HCT116 (cell line): ENCODE results near the gene ASCL4.

Source experiments
- CEBPB ChIP-seq: IDR thresholded peaks from 2 replicates; pipeline ENCODE4 v1.6.1; 2012; ENCODE audit warnings: low read depth
- EGR1 ChIP-seq: IDR thresholded peaks from 2 replicates; pipeline ENCODE4 v1.6.1; 2012; ENCODE audit warnings: low read depth
- EZH2 ChIP-seq: fragments of 200-600 bp; sonication (generic); IDR thresholded peaks from 2 replicates; pipeline ENCODE4 v1.6.1; 2017; ENCODE audit warnings: antibody characterized with exemption, mixed run types
- POLR2A ChIP-seq: IDR thresholded peaks from 2 replicates; pipeline ENCODE4 v1.7.0; 2011; ENCODE audit warnings: borderline replicate concordance; ENCODE audit not compliant: insufficient read depth, insufficient read length; ENCODE audit errors: extremely low read depth
- POLR2AphosphoS5 ChIP-seq: IDR thresholded peaks from 2 replicates; pipeline ENCODE4 v1.6.1; 2011; ENCODE audit warnings: mild to moderate bottlenecking, low read depth, low read length, moderate library complexity
- SIN3A ChIP-seq: IDR thresholded peaks from 2 replicates; pipeline ENCODE4 v1.6.1; 2012; ENCODE audit warnings: low read depth
- TF ChIP-seq, protein P1 (sequence below), 3 experiments: fragments of 200-600 bp in 1 of 3; sonication (generic) in 1 of 3; IDR thresholded peaks in 2 of 3; conservative IDR thresholded peaks in 1 of 3; 2 replicates each; pipeline ENCODE4 v1.5.1; 2012 to 2017; ENCODE audit warnings: low read depth in 2 of 3, low read length in 2 of 3, antibody characterized with exemption in 1 of 3, borderline replicate concordance in 1 of 3, control low read depth in 1 of 3, mild to moderate bottlenecking in 1 of 3, mixed read lengths in 1 of 3, mixed run types in 1 of 3, moderate library complexity in 1 of 3; ENCODE audit not compliant: insufficient read depth in 1 of 3

DNA sequence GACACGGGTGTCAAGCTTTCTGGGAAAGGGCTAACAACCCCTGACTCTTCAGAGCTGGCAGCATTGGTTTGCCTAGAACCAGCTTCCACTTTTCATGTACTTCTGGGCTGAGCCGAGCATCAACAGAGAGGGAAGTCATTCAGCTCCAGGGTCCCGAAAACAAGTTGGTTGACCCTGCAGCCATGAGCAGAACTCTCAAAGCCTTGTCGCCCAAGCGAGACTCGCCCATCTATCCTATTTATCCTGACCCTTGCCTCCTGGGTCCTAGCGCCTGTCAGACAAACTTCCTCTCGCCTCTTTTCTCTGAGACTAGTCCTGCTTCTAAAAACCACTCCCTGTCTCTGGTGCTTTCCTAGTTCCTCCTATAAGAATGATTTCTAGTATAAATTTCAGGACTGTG lies 47.9 kb downstream of the ASCL4 start:
- TF ChIP-seq SIN3A (no peak), EZH2 (no peak), POLR2A (no peak), POLR2AphosphoS5 (no peak), CEBPB (no peak), EGR1 (no peak)
- TF ChIP-seq, protein P1, sequence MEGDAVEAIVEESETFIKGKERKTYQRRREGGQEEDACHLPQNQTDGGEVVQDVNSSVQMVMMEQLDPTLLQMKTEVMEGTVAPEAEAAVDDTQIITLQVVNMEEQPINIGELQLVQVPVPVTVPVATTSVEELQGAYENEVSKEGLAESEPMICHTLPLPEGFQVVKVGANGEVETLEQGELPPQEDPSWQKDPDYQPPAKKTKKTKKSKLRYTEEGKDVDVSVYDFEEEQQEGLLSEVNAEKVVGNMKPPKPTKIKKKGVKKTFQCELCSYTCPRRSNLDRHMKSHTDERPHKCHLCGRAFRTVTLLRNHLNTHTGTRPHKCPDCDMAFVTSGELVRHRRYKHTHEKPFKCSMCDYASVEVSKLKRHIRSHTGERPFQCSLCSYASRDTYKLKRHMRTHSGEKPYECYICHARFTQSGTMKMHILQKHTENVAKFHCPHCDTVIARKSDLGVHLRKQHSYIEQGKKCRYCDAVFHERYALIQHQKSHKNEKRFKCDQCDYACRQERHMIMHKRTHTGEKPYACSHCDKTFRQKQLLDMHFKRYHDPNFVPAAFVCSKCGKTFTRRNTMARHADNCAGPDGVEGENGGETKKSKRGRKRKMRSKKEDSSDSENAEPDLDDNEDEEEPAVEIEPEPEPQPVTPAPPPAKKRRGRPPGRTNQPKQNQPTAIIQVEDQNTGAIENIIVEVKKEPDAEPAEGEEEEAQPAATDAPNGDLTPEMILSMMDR (IDR thresholded peaks at IDR 0.05 in 2 of 3, conservative IDR thresholded peaks at IDR 0.05 in 1 of 3; ENCODE audit: borderline replicate concordance in 1 of 3, insufficient read depth in 1 of 3, low read depth in 2 of 3, low read length in 2 of 3) = no peak
